ENCODE results near the gene CHD5.

GRCh38 chr1:6096243-6097116 is 83.6 kb downstream of the CHD5 start:
- TF ChIP-seq, protein P1, sequence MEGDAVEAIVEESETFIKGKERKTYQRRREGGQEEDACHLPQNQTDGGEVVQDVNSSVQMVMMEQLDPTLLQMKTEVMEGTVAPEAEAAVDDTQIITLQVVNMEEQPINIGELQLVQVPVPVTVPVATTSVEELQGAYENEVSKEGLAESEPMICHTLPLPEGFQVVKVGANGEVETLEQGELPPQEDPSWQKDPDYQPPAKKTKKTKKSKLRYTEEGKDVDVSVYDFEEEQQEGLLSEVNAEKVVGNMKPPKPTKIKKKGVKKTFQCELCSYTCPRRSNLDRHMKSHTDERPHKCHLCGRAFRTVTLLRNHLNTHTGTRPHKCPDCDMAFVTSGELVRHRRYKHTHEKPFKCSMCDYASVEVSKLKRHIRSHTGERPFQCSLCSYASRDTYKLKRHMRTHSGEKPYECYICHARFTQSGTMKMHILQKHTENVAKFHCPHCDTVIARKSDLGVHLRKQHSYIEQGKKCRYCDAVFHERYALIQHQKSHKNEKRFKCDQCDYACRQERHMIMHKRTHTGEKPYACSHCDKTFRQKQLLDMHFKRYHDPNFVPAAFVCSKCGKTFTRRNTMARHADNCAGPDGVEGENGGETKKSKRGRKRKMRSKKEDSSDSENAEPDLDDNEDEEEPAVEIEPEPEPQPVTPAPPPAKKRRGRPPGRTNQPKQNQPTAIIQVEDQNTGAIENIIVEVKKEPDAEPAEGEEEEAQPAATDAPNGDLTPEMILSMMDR (IDR thresholded peaks at IDR 0.05 in 4 of 5, conservative IDR thresholded peaks at IDR 0.05 in 1 of 5): no peak
- TF ChIP-seq POLR2A (IDR thresholded peaks at IDR 0.05): no peak

Data from gastrocnemius medialis (tissue), 4 donors.